Measurements from ENCODE around the gene F2R.
"Not testable (repeated sequence)": the region's sequence is repeated elsewhere in the genome, so short reads cannot be mapped to it uniquely, and the experiment has no call there.

Gene F2R

DNA sequence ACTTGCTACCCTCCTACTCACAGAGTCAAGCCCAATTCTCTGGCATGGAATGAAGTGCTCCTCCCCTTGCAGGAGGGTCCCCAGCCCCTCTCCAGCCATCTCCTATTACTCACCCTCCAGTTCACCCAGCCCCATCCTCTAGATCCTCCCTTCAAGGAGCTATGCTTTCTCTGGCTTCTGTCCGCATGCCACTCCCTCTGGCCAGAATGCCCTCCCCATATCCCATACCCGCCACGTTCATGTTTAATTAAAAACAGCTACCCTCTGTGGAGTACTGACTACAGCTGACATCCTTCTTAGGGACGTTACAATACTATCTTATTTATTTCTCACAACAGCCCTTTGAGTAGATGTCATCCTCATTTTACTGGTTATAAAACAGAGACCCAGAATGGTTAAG lies 3.0 kb downstream of the F2R start:
- no peak for DNase-seq (ENCODE audit: low read depth, low spot score)

GRCh38 chr5:76720988-76721569 lies 5.2 kb downstream of the F2R start:
- DNase-seq (ENCODE audit: low read depth, low spot score), result no peak

- no peak for DNase-seq (ENCODE audit: low read depth, low spot score)
Observed at GRCh38 chr5:76723266-76723665, 7.3 kb downstream of the F2R start.

DNA sequence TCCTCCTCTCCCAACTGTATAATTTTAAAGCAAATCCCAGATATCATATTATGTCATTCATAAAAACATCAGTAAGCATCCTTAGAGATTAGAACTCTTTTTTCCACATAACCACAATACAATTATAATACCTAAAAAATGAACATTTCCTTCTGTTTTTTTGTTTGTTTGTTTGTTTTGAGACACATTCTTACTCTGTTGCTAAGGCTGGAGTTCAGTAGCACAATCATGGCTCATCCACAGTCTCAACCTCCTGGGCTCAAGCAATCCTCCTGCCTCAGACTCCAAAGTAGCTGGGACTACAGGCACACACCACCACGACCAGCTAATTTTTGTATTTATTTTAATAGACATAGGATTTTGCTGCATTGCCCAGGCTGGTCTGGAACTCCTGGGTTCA lies 8.0 kb downstream of the F2R start:
- no peak for DNase-seq (ENCODE audit: low read depth, low spot score)

DNA sequence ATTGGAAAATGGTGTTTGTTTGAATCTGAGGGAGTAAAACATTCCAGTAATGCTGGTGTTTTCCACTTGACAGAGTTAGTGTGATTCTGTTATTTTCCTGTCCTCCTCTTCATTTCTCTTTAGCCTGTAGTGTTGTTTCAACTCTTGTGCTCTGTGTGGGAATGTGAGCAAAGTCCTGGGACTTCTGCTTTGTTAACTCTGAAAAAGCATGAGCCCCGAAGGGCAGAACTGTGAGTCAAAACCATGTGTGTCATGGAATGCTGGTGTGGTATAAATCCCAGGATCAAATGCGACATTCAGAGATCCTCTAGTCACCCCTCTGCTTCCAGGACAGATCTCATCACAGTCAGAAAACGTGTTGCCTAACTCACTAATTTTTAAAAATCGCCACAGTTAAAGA lies 8.9 kb downstream of the F2R start:
- DNase-seq (ENCODE audit: low read depth, low spot score), result no peak

DNA sequence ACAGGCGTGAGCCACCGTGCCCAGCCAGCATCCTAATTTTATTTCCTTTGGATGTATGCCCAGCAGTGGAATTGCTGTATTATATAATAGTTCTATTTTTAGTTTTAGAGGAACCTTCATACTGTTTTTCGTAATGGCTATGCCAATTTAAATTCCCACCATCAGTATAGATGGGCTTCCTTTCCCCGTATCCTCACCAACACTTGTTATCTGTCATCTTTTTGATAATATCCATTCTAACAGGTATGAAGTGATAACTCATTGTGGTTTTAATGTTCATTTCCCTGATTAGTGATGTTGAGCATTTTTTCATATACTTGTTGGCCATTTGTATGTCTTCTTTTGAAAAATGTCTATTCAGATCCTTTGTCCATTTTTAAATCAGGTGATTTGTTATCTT lies 13.0 kb downstream of the F2R start:
- DNase-seq (ENCODE audit: low read depth, low spot score), result no peak

GRCh38 chr5:76729373-76730290 lies 13.7 kb downstream of the F2R start:
- no peak for DNase-seq (ENCODE audit: low read depth, low spot score)

DNA sequence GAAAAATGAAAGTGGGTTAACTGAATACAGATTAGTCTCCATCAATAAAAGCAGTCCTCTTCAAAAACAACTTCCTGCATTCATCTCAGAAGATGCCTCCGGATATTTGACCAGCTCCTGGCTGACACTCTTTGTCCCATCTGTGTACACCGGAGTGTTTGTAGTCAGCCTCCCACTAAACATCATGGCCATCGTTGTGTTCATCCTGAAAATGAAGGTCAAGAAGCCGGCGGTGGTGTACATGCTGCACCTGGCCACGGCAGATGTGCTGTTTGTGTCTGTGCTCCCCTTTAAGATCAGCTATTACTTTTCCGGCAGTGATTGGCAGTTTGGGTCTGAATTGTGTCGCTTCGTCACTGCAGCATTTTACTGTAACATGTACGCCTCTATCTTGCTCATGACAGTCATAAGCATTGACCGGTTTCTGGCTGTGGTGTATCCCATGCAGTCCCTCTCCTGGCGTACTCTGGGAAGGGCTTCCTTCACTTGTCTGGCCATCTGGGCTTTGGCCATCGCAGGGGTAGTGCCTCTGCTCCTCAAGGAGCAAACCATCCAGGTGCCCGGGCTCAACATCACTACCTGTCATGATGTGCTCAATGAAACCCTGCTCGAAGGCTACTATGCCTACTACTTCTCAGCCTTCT lies 16.6 kb downstream of the F2R start:
- DNase-seq (ENCODE audit: low read depth, low spot score), result no peak

DNA sequence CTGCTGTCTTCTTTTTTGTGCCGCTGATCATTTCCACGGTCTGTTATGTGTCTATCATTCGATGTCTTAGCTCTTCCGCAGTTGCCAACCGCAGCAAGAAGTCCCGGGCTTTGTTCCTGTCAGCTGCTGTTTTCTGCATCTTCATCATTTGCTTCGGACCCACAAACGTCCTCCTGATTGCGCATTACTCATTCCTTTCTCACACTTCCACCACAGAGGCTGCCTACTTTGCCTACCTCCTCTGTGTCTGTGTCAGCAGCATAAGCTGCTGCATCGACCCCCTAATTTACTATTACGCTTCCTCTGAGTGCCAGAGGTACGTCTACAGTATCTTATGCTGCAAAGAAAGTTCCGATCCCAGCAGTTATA lies 17.1 kb downstream of the F2R start:
- DNase-seq (ENCODE audit: low read depth, low spot score), result no peak

- DNase-seq (ENCODE audit: low read depth, low spot score), result no peak
Observed at GRCh38 chr5:76735762-76736545, 20.0 kb downstream of the F2R start.

- DNase-seq (ENCODE audit: low read depth, low spot score), result no peak
Observed at GRCh38 chr5:76736679-76737556, 21.0 kb downstream of the F2R start.

DNA sequence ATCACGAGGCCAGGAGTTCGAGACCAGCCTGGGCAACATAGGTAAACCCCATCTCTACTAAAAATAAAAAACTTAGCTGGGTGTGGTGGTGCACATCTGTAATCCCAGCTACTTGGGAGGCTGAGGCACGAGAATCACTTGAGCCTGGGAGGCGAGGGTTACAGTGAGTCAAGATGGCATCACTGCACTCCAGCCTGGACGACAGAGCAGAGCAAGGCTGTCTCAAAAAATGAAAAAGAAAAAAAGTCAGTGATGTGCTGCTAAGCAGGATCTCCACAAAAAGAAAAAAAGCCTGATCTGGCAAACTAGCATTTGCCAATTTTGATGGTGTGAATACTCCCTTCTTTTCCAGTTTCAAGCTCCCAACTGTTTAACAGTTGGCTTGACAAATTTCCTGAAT lies 21.9 kb downstream of the F2R start:
- no peak for DNase-seq (ENCODE audit: low read depth, low spot score)

DNA sequence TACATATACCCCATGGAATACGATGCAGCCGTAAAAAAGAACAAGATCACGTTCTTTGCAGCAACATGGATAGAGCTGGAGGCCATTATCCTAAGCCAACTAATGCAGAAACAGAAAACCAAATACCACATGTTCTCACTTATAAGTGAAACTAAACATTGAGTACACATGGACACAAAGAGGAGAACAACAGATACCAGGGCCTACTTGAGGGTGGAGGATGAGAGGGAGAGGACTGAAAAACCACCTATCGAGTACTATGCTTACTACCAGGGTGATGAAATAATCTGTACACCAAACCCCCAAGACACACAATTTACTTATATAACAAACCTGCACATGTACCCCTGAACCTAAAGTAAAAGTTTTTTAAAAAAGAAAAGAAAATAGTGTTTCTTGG lies 25.6 kb downstream of the F2R start:
- DNase-seq (ENCODE audit: low read depth, low spot score), result not testable (repeated sequence)

DNA sequence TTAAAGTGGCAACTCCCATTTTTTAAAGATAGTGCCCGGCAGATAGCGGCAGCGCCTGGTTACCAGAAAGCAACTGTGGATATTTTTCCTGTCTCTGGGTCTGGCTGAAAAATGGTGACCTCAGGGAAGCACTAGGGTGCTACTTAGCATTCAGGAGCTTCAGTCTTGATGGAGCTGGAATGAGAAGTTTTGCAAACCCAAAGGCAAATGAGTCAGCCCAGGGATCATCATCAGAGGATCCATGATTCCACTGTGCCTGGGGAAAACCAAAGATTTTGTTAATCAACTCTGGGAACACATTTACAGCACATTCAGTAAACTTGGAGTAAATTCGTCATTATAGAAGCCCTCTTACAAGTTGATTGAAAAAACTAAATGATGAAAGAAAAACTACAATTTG lies 26.7 kb downstream of the F2R start:
- DNase-seq (ENCODE audit: low read depth, low spot score), result no peak

DNA sequence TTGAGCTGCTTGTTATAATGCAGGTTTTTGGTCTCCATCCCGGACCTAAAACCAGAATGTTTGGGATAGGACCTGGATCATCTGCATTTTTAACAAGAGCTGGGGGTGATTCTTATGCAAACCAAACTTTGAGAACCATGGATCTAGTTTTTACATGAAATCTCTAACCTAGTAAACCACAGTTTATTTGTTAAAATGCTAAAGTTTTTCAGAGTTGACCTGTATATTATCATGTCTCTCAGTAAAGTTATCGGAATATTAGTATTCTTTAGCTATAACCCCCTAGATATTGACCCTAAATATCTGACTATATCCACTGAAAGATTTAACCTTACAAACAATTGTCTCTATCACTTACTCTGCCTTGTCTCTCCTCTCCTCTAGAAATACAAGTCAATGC lies 28.7 kb downstream of the F2R start:
- DNase-seq (ENCODE audit: low read depth, low spot score), result no peak

- DNase-seq (ENCODE audit: low read depth, low spot score), result no peak
Observed at GRCh38 chr5:76745670-76746069, 29.7 kb downstream of the F2R start.

- DNase-seq (ENCODE audit: low read depth, low spot score), result no peak
Observed at GRCh38 chr5:76746677-76747076, 30.8 kb downstream of the F2R start.

DNA sequence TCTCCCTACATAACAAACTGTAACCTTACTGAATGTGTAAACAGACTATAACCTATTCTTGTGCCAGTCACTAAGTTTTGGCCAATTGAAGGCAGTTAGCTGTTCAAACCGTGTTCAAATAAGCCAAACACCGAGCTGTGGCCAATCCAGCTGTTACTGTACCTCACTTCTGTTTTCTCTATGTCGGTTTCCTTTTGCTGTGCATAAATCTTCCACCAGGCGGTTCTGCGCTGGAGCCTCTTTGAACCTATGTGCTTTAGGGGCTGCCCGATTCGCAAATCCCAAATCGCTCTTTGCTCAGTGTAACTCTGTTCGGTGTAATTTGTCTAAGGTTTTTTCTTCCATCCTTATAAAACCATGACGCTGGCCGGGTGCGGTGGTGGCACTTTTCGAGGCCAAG lies 31.8 kb downstream of the F2R start:
- DNase-seq (ENCODE audit: low read depth, low spot score), result no peak

GRCh38 chr5:76751291-76751690 lies 35.4 kb downstream of the F2R start:
- DNase-seq (ENCODE audit: low read depth, low spot score), result no peak

DNA sequence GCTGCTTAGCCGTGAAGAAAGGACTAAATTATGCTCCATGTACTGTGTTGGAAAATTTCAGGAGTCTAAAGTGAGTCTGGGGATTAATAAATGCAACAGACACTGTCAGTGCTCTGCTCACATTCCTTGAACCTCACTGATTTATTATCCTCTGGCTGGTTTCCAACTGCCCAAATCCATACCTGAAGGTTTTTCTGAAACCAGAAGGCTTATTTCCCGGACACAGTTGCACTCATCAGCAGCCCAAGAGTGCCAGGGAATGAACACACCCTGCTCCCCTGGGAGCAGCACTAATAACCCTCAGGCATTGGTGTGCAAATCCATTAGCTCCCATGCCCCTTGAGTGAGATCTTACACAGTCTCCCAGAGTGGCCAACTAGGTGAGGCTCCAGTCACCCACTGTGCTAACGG lies 38.7 kb downstream of the F2R start:
- DNase-seq (ENCODE audit: low read depth, low spot score), result no peak
